CD14-positive monocyte (primary cell): ENCODE results near the gene CPT1A. TPM values are rescaled to one million over a fixed set of nuclear protein-coding genes. Genes with fewer than 3 reads are reported as not detected.

Experiments used
- DNase-seq, 3 donors: peaks; one replicate each; pipeline ENCODE4 v3.0.0-alpha.2; 2011 to 2022
- H2AFZ ChIP-seq: 2 replicates; pipeline ENCODE4 v1.6.0; 2012; ENCODE audit warnings: mild to moderate bottlenecking, low read depth, low read length, inconsistent platforms; ENCODE audit not compliant: insufficient read depth, poor library complexity, severe bottlenecking
- H3K27ac ChIP-seq, 2 donors: 1 replicate in 1 of 2; 2 replicates in 1 of 2; pipeline ENCODE4 v1.5.1; 2012 to 2013; ENCODE audit warnings: low read length in 2 of 2, control low read depth in 1 of 2, inconsistent platforms in 1 of 2, low read depth in 1 of 2, mild to moderate bottlenecking in 1 of 2
- H3K27me3 ChIP-seq, 2 donors: one replicate each; pipeline versions ENCODE4 v1.6.0 to v1.6.1; 2011 to 2013; ENCODE audit warnings: low read length in 2 of 2; ENCODE audit not compliant: control insufficient read depth in 2 of 2, insufficient read depth in 2 of 2
- H3K36me3 ChIP-seq, 2 donors: replicated peaks in 1 of 2; 1 replicate in 1 of 2; 2 replicates in 1 of 2; pipeline versions ENCODE4 v1.5.1 to v1.6.1; 2012 to 2013; ENCODE audit warnings: low read length in 2 of 2, control low read depth in 1 of 2, inconsistent platforms in 1 of 2, mild to moderate bottlenecking in 1 of 2; ENCODE audit not compliant: insufficient read depth in 2 of 2, control insufficient read depth in 1 of 2
- H3K4me1 ChIP-seq, 2 donors: 1 replicate in 1 of 2; 2 replicates in 1 of 2; pipeline versions ENCODE4 v1.5.1 to v1.6.1; 2012 to 2013; ENCODE audit warnings: low read length in 2 of 2, control low read depth in 1 of 2, inconsistent platforms in 1 of 2, mild to moderate bottlenecking in 1 of 2, moderate library complexity in 1 of 2; ENCODE audit not compliant: insufficient read depth in 2 of 2, control insufficient read depth in 1 of 2
- H3K4me2 ChIP-seq: replicated peaks from 2 replicates; pipeline ENCODE3; 2012; ENCODE audit warnings: low read length, moderate library complexity, mild to moderate bottlenecking; ENCODE audit not compliant: poor library complexity, severe bottlenecking; ENCODE audit errors: extremely low read depth
- H3K4me3 ChIP-seq, 3 experiments: fragments of 200-600 bp in 1 of 3; sonication (generic) in 1 of 3; replicated peaks in 1 of 3; 1 replicate in 2 of 3; 2 replicates in 1 of 3; pipeline ENCODE4 v1.5.1; 2011 to 2013; ENCODE audit warnings: low read length in 3 of 3, mild to moderate bottlenecking in 3 of 3, control low read depth in 2 of 3, low read depth in 2 of 3, inconsistent platforms in 1 of 3, moderate library complexity in 1 of 3
- H3K79me2 ChIP-seq: 2 replicates; pipeline ENCODE4 v1.6.0; 2012; ENCODE audit warnings: mild to moderate bottlenecking, control low read depth, inconsistent platforms, low read length, moderate library complexity; ENCODE audit not compliant: insufficient read depth
- H3K9ac ChIP-seq: 2 replicates; pipeline ENCODE4 v1.6.0; 2017; ENCODE audit warnings: low read length, mild to moderate bottlenecking; ENCODE audit not compliant: insufficient read depth, poor library complexity, severe bottlenecking
- H3K9me3 ChIP-seq, 2 donors: replicated peaks in 1 of 2; 1 replicate in 1 of 2; 2 replicates in 1 of 2; pipeline versions ENCODE4 v1.5.1 to v1.6.1; 2012 to 2013; ENCODE audit warnings: low read length in 2 of 2, control low read depth in 1 of 2; ENCODE audit not compliant: control insufficient read depth in 1 of 2, insufficient read depth in 1 of 2
- H4K20me1 ChIP-seq: 2 replicates; pipeline ENCODE4 v1.6.0; 2012; ENCODE audit warnings: mild to moderate bottlenecking, low read length, control low read depth, moderate library complexity; ENCODE audit not compliant: insufficient read depth
- H3K27ac Mint-ChIP-seq, 7 donors: one replicate each; pipeline ENCODE4 v1.8.0; 2020; ENCODE audit warnings: mild to moderate bottlenecking in 7 of 7, mixed read lengths in 7 of 7, moderate library complexity in 6 of 7, inconsistent platforms in 2 of 7
- H3K27me3 Mint-ChIP-seq, 3 donors: one replicate each; pipeline ENCODE4 v1.8.0; 2021 to 2022; ENCODE audit warnings: low read depth in 3 of 3, mild to moderate bottlenecking in 3 of 3, mixed read lengths in 3 of 3, moderate library complexity in 3 of 3, inconsistent platforms in 1 of 3
- H3K36me3 Mint-ChIP-seq, 2 donors: one replicate each; pipeline ENCODE4 v1.8.0; 2020; ENCODE audit warnings: mixed read lengths in 2 of 2, inconsistent platforms in 1 of 2, mild to moderate bottlenecking in 1 of 2
- H3K4me1 Mint-ChIP-seq: one replicate; pipeline ENCODE4 v1.8.0; 2020; ENCODE audit warnings: mild to moderate bottlenecking, mixed read lengths
- H3K4me3 Mint-ChIP-seq, 2 donors: one replicate each; pipeline ENCODE4 v1.8.0; 2020; ENCODE audit warnings: mild to moderate bottlenecking in 2 of 2, mixed read lengths in 2 of 2, moderate library complexity in 1 of 2
- H3K9me3 Mint-ChIP-seq, 7 donors: one replicate each; pipeline ENCODE4 v1.8.0; 2020 to 2022; ENCODE audit warnings: mixed read lengths in 7 of 7, mild to moderate bottlenecking in 6 of 7, moderate library complexity in 6 of 7, inconsistent platforms in 2 of 7
- CTCF ChIP-seq: fragments of 200-600 bp; IDR thresholded peaks from one replicate; pipeline ENCODE4 v1.8.0; 2022; ENCODE audit warnings: antibody characterized with exemption, mild to moderate bottlenecking
- WGBS: methylation state at CpG from one replicate; pipeline ENCODE4 v1.1.5; 2013; ENCODE audit warnings: missing lambda C conversion rate; ENCODE audit not compliant: insufficient coverage; 5-methylcytosine and 5-hydroxymethylcytosine counted together
- intact Hi-C, 2 donors: fragments of 100-400 bp; cut with micrococcal nuclease; formaldehyde crosslinking; loops; one replicate each; pipeline versions ENCODE4 v1.15.0 to v1.15.1; 2023
- polyA plus RNA-seq, 3 donors: library from polyadenylated mRNA; depleted of rRNA in 1 of 3; unstranded in 2 of 3; stranded (reverse) in 1 of 3; fragments of 300-500 nt in 2 of 3; fragments of >200 nt in 1 of 3; fragmentation: Illumina TruSeq in 2 of 3; gene quantifications; 1 replicate in 2 of 3; 2 replicates in 1 of 3; pipeline ENCODE4 v1.2.3, GENCODE V29; 2012 to 2021

CPT1A gene
- polyA plus RNA-seq, 3 donors, result 5.6 to 42.5 (median 7.0) TPM

- H3K79me2 ChIP-seq, result peaks cover 59% of the 10 kb centered on the region
- H3K9me3 ChIP-seq, result no peaks in the 10 kb centered on the region
- H3K4me3 ChIP-seq, result no peak overlapping the region
- H3K4me2 ChIP-seq, result no peak overlapping the region
- no peaks in the 10 kb centered on the region for H3K27me3 ChIP-seq
- peaks cover 56 to 94% of the 10 kb centered on the region in 2 donors for H3K36me3 ChIP-seq
- peaks cover 0 to 3% (median 0%) of the 10 kb centered on the region in 3 donors for H3K27me3 Mint-ChIP-seq
- WGBS, result 92% methylated on average over 8 of the region's 11 CpGs
- peaks cover 10% of the 10 kb centered on the region for H3K4me1 Mint-ChIP-seq
- H3K36me3 Mint-ChIP-seq, result peaks cover 64 to 90% of the 10 kb centered on the region in 2 donors
- no peaks in the 10 kb centered on the region for H3K4me1 ChIP-seq
- no peak overlapping the region for H3K27ac ChIP-seq
- H2AFZ ChIP-seq, result no peak overlapping the region
- H3K9ac ChIP-seq, result no peak overlapping the region
- no peak for DNase-seq
- intact Hi-C loops, result no loop called here
- no peak for TF ChIP-seq CTCF
- peaks cover 0 to 2% (median 0%) of the 10 kb centered on the region in 7 donors for H3K9me3 Mint-ChIP-seq
- peaks cover 83% of the 10 kb centered on the region for H4K20me1 ChIP-seq
- H3K4me3 Mint-ChIP-seq, result no peak overlapping the region
- peak overlapping the region in 2 of 7 donors; percentile 9 to 26 for H3K27ac Mint-ChIP-seq
Measured at GRCh38 chr11:68813773-68814172, 27.9 kb downstream of the CPT1A start.

GRCh38 chr11:68812526-68812925 is 29.2 kb downstream of the CPT1A start:
- no peak overlapping the region for H3K9ac ChIP-seq
- peak overlapping the region in 2 of 7 donors; percentile 54 to 57 for H3K27ac Mint-ChIP-seq
- TF ChIP-seq CTCF, result no peak

More at GRCh38 chr11:68812526-68812925, 29.2 kb downstream of the CPT1A start:
- Histone ChIP-seq H3K27ac (no peak overlapping the region), H4K20me1 (peaks cover 75% of the 10 kb centered on the region), H3K4me1 (no peaks in the 10 kb centered on the region), H2AFZ (no peak overlapping the region), H3K27me3 (no peaks in the 10 kb centered on the region), H3K9me3 (no peaks in the 10 kb centered on the region), H3K36me3 (peaks cover 67 to 97% of the 10 kb centered on the region in 2 donors), H3K4me3 (no peak overlapping the region), H3K4me2 (no peak overlapping the region), H3K79me2 (peaks cover 47% of the 10 kb centered on the region)
- no peak for DNase-seq
- peaks cover 0 to 2% (median 0%) of the 10 kb centered on the region in 7 donors for H3K9me3 Mint-ChIP-seq
- intact Hi-C loops, result no loop called here
- 96% methylated on average over 12 of the region's 15 CpGs for WGBS
- peaks cover 67 to 89% of the 10 kb centered on the region in 2 donors for H3K36me3 Mint-ChIP-seq
- H3K27me3 Mint-ChIP-seq, result peaks cover 0 to 2% (median 0%) of the 10 kb centered on the region in 3 donors
- peaks cover 3% of the 10 kb centered on the region for H3K4me1 Mint-ChIP-seq
- H3K4me3 Mint-ChIP-seq, result no peak overlapping the region
